Activated CD8-positive, alpha-beta memory T cell treated with anti-CD3 and anti-CD28 coated beads for 36 hours (primary cell): ENCODE data around the gene ADAMTS9. TPM values are rescaled to one million over a fixed set of nuclear protein-coding genes. Genes with fewer than 3 reads are reported as not detected.

ENCODE experiments used
- CTCF ChIA-PET: fragments of 350-600 bp; sonication (Branson Sonifier 250); formaldehyde crosslinking; loops from one replicate; lab custom pipeline; 2021; ENCODE audit warnings: antibody characterized with exemption; lab: Charles Lee
- POLR2A ChIA-PET: fragments of 350-600 bp; sonication (Branson Sonifier 250); formaldehyde crosslinking; loops from one replicate; lab custom pipeline; 2021; ENCODE audit warnings: antibody characterized with exemption; lab: Charles Lee
- total RNA-seq, 2 experiments: library from RNA; stranded (reverse); gene quantifications; one replicate each; pipeline ENCODE4 v1.2.3, GENCODE V29; 2021

Gene ADAMTS9
- total RNA-seq, 2 experiments from 2014 or later: not detected

DNA sequence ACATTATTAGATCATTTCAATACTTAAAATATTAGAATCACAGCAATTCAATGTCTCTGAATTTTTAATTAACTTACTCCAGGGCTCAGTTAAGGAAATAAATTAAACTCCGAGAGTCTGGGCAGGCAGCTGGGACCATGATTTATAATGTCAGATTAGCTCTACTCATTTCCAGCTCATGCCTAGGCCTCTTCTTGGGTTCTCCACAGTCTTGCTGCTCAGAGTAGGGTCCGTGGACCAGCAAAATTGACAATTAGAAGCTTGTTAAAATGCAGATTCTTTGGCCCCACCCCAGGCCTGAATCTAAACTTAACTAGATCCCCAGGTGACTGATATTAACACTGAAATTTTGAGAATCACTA is 28.2 kb downstream of the ADAMTS9 start:
- ChIA-PET POLR2A (no interaction called here), CTCF (no interaction called here)

DNA sequence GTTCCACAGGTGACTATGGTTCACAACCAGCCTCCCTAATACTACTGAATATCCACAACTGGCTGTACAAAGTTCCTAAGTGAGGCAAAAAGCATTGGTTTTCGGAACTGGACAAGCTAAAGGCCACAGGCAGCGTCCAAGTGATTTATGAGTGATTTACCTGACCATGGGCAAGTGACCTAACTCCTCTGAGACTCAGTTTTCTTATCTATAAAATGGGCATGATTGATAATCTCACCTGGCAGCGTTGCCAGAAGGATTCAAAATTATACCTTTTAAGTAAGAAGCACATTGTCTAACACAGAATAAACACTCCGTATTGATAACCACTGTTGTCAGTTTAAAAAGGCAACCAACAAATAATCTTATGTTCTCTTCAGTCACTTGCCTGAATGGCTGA is 29.8 kb downstream of the ADAMTS9 start:
- POLR2A ChIA-PET: no interaction called here
- CTCF ChIA-PET: no interaction called here

DNA sequence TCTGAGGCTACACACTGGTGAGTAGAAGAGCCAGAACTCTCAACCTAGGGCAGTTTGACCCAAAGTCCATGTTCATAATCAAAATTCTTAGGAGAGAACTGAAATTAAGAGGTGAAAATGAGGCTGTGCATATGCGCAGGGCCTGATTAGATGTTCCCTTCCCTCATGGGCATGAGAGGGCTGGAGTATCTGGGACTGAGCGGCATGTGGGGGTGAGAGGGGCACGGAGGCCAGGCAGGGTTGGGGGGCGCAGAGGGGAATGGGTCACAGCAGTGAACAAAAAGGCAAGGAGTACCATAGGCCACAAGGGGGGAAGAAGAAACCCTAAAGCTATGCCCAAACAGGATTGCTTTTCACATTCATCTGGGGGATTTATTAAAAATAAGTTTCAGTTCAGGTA is 31.3 kb downstream of the ADAMTS9 start:
- ChIA-PET POLR2A (no interaction called here), CTCF (no interaction called here)

DNA sequence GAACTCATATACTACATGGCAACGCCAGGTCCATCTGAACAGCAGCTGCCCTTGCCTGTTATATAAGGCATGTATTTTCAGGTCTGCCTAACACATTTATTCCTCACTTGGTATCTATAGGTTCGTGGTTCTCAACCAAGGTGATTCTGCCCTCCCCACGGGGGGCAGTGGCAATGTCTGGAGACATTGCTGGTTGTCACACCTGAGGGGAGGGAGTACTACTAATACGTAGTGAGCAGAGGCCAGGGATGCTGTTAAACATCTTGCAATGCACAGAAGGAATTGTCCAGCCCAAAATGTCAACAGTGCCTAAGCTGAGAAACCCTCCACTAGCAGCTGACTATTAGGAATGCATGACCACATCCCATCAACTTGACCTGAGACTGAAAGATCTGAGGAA is 32.6 kb downstream of the ADAMTS9 start:
- CTCF ChIA-PET: no interaction called here
- POLR2A ChIA-PET: no interaction called here

DNA sequence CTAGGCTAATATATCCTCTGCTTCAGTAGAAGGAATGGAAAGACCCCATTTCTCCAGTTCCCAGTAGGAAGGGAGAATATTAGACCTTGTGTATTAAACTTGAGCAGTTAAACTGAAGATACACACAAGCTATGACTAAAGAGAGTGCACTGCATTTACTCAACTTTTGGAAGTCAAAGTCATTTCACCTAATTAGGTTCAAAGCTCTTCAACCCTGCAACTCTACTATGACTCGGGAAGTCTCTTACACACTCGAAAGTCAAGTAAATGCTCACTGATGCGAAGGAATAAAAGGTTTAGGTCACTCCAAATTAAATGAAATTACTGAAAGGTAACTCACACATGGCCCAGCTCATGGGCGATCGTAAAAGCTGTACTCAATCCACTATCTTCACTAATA is 33.8 kb downstream of the ADAMTS9 start:
- POLR2A ChIA-PET: no interaction called here
- CTCF ChIA-PET: no interaction called here

DNA sequence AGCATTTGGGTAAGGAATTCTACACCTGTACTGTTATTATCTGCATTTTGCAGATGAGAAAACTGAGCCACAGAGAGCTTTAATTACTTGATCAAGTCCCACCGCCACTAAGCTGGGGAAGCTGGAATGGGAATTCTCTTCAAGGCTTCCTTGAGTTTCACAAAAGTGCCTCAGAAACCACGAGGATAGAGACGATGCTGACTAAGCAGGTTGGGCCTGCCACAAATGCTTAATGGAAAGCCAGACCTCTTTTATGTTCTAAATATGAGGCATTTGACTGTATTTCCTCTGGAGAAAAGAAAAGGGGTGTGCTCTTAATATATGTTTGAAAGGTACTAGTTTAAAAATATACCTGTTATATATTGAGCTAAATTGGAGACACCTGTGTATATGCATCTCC is 34.7 kb downstream of the ADAMTS9 start:
- ChIA-PET POLR2A (no interaction called here), CTCF (no interaction called here)

DNA sequence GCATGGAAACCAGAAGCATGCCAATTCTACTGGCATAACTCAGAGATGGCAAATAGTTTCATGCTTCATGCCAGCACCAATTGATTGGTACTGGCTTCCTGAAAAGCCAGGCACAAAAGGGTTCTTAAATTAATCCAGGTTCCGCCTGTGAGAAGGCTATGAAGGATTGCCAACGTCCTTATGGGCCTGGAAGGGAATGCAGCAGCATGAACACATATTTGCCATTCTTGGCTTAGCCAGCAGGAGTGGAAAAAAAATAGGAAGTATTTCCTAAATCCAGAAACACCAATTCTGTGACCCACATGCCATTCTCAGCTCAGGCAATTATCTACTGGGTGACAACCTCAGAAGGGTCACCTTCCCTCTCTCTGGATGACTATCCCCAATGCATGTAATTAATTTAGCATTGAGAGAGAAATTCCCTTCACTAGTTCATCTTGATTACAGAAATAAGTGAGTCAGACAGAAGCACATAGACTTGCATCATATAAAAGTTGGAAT is 36.0 kb downstream of the ADAMTS9 start:
- ChIA-PET POLR2A (no interaction called here), CTCF (no interaction called here)

DNA sequence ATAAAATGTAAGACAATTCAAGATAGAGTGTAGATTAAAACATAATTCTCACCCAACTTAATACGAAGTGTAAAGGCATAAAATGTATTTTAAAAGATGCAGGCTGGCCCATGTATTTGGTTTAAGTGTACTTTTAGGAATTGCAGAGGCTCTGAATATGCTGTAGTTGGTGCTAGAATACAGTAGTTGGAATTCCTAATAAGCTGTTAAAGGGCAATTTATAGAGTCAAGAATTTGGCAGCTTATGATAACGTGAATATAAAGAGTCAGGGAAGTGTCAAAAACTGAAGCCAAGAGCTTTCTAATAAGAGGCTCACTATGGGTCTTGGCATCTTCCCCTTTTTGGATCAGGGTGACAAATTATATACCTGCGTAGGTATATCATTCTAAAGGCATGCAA is 36.5 kb downstream of the ADAMTS9 start:
- CTCF ChIA-PET: no interaction called here
- POLR2A ChIA-PET: no interaction called here

DNA sequence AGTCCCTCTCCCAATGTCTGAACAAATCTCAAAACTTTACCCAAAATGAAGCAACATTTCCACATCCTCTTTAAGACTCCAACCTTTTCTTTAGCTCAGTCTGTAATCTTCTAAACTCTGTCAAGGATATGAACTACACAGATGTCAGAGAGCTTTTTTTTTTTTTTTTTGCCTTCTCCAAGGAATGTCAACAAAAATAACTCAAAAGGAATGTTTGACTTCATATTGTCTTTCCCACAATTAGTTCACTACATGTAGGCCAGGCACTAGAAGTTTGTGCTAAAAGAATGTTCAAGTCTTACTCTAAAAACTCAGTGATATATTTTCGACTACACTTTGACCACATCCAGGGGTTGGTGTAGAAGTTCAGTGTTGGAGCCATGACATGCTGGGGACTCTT is 37.1 kb downstream of the ADAMTS9 start:
- ChIA-PET POLR2A (no interaction called here), CTCF (interaction anchor here (0.6 kb wide), 1 partner anchor 315 kb away, joined by 4 read pairs; no protein-coding TSS in a partner anchor)

DNA sequence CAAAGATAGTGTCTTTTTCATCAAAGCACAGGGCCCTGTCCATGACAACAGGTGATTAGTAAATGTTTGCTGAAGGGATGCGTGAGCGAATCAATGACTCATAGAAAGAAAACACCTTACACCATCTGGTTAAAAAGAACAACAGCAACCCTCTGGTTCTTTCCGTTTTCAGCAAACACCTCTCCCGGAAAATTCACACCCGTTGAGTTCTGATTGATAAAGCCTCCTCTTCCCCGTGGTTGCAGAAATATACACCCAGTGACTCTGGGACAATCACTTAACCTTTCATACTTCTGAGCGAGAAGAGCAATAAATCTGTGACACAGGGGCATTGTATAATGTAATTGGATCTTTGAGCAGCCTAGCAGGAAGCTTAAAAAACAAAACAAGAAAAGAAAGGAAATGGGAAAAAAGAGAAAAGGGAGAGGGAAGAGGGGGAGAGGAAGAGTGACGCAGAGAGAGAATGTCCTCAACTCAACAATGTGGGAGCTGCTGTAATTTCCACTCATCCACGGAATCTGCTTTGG is 37.6 kb downstream of the ADAMTS9 start:
- POLR2A ChIA-PET: no interaction called here
- CTCF ChIA-PET: interaction anchor here (0.6 kb wide), 1 partner anchor 314 kb away, joined by 4 read pairs; no protein-coding TSS in a partner anchor

DNA sequence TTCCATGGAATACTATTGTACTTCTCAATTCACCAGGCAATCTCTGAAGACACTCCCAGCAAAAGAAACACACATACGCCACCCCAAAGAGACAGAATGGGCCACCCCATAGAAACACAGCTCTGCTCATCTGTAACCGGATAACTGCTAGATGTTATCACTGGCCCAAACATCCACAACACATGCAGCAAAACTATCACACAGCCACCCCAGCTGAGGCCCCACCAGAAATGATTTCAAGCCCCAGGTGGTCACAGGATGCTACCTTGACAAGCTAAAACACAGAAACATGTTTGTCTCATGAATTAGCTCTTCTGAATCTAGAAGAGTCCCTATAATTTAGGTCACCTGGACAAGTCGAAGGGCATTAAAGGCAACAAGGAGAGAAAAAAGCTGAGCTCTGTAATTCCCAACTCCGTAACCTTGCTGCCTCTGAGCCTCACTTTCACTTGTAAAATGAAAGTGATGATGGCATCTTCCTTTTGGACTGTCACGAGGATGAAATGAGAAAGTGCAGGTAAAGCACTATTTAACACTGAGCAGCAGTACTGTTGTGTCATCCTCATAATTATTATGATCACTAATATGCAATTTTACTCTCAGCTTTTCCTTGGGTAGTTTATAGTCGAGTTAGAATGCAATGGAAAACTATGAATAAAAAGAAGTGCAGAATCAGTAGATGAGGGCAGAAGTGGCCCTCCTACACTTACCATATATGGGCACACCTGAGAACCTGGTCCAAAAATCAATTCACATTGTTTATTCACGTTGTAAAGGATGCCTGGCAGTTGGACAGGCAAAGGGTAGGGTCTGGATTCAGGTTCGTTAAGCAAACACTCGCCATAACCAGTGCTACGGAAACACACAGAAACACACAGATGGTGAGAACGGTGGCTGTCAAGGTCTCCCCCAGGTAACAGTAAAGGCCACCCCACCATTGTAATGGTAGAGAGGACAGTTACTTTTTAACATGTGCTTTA is 38.6 kb downstream of the ADAMTS9 start:
- ChIA-PET POLR2A (no interaction called here), CTCF (no interaction called here)

DNA sequence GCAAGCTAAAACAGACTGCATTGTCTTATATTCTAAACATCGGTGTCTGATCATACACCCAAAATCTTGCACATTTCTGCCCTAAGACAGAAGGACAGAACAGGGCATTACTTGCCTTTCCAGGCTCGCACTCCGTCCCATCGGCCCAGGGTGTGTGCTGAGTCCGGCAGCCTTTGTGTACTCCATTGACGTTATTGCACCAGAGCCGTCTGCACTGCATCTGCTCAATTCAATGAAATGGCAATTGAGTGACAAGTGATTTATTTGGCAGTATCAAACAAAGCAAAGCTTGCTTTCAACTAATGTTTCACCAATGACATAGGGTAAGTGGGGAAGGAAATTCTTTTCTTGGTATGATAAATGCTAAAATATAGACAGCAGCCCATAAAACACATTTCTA is 40.0 kb downstream of the ADAMTS9 start:
- CTCF ChIA-PET: no interaction called here
- POLR2A ChIA-PET: no interaction called here

DNA sequence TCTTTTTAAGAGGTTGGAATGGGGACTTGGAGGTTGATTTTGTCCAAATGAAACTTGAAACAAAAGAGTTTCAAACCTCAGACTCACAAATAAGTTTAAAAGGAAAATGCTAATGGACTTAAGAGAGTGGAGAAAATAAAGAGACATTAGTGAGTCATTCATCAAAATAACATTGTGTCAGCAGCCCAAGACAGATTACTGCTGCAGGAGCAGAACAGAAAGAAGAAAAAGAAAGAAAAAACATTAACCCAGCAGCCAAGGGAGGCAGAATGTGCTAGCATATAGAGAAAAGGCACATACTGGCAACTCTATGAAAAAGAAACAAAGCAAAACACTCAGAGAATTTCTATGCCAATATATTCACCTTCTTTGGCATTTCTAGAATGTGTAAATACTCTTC is 42.6 kb downstream of the ADAMTS9 start:
- POLR2A ChIA-PET: no interaction called here

DNA sequence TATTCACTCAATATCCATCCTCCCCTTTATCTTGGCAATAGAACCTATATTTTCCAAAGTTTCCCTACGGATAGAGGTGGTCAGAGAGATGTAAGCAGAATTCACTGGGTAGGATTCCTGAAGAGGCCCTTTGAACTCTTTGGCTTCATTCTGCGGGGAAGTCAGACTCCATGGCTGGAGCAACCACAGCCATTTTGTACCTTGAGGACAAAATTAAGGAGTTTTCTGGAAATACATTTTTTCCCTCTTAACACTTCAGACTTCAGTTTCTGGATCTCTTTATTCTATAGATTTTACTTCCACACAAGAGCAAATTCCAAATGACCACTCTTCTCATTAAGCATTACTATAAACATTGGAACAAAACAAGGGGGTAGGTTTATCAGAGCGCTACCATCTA is 43.3 kb downstream of the ADAMTS9 start:
- CTCF ChIA-PET: no interaction called here
- POLR2A ChIA-PET: no interaction called here

More for the DNA sequence above, 42.6 kb downstream of the ADAMTS9 start:
- CTCF ChIA-PET: no interaction called here

DNA sequence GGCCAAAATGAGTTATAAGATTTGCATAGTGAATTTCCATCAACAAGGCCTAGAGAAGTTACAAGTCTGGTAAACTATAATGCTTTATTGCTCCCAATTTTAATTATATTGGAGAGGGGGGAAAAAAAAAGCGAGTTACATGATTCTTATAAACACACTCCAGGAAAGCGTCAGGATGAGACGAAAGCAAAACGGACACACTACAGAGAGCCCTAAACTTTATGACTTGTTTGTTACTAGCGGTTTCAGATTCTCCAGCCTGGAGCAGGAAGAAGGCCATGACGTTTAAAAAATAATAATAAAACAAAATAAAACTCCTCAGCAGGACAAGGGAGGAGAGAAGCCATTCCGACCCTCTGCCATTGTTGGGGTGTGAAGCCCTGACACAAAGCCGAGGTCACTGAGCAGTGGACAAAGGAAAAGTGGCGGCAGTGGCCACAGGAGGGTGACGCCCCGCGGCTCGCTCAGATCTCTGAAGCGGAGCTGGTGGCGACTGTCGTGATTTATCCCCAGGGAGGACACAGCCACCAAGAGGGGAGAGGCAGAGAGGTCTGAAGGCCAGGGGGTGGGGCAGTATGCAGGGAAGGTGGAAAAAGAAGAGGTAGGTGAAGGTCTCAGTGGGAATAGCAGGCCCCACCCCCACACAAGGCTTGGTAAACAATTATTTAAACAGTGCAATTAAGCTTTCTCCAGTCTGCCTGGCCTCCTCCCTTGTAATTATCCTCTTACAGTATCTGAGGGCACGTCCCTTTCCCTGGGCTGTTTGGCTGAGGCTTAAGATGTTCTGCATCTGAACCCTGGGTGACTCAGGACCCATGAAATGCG is 45.3 kb downstream of the ADAMTS9 start:
- ChIA-PET POLR2A (no interaction called here), CTCF (no interaction called here)

DNA sequence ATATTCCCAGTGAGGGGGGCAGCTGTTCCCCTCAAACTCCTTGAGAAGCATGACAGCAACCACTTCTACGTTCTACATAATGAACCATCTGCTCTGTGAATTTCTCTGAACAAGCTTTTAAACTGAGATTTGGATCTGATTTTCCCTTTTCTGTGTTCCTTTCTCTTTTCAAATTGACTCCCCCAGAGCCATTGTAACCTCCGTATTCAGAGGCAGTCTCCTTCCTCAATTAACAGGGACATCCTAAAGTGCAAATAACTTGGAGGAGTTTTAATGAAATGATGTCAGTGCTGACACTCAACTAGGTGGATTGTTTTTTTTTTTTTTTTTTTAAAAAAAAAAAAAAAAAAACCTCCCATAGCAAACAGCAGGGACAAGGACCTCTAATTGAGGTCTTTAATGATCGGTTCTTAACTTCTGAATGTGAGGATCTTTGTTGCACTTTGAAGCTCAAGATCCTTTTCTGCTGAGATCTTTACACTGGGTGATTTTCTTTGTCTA is 48.8 kb downstream of the ADAMTS9 start:
- CTCF ChIA-PET: interaction anchor here (0.7 kb wide), 1 partner anchor 1677 kb away, joined by 5 read pairs; no protein-coding TSS in a partner anchor
- POLR2A ChIA-PET: no interaction called here

DNA sequence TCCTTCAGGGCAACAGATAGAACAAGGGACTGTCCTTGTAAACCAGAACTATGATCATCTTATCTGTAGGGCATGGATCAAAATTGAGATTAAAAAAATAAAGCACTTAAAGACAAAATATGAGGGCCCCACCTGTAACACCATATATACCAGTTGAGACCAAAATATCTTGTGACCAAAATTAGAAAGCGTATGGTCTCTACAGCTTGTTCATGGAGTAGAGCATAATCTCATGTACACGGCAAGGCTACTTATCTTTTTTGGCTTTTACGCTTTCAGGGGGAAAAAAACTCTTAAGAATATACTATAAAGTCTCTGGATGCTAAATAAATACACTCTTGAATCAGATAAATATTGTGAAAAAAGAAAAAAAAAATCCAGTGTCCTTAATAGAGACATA is 49.3 kb downstream of the ADAMTS9 start:
- CTCF ChIA-PET: no interaction called here

DNA sequence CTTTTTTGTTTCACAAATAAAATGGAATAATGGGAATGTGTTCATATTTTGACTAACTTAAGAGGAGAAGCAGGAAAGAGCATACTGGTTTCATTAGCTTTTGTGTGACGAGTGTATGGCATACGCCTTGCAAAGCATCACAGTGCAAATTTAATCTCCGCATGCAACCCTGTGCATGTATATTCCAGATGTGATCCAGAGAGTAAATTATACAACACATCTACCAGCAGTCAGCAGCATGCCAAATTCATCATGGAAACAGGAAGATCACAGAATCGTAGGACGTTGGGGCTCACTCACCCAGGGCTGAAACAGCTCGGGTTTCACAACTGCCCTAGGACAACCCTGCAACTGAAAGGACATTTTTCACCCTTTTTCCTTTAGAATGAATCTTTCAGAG is 53.4 kb downstream of the ADAMTS9 start:
- ChIA-PET CTCF (no interaction called here), POLR2A (no interaction called here)

More for the DNA sequence above, 49.3 kb downstream of the ADAMTS9 start:
- POLR2A ChIA-PET: no interaction called here

DNA sequence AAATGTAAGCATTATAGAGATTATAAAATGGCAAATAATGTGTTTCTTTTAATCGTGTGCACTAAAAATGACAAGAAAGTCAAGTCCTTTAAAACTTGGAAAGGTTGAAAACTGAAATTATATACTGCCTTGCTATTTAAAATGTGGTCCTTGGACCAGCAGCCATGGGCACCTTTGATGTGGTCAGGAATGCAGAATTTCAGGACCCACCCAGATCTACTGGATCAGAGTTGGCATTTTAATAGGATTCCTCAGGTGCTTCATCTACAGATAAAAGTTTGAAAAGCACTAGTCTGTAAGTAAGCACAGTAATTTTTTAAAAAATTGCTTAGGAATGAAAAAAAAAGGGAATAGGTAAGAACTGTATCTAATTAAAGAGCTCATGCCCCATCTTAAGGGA is 55.8 kb downstream of the ADAMTS9 start:
- CTCF ChIA-PET: no interaction called here
- POLR2A ChIA-PET: no interaction called here
